ENCODE measurements around the gene CUX1.

- no peak for TF ChIP-seq CREB5 (CRISPR knock-in tag; IDR thresholded peaks at IDR 0.05; ENCODE audit: low read depth)
- TF ChIP-seq OSR1 (CRISPR knock-in tag; IDR thresholded peaks at IDR 0.05): no peak
Measured at GRCh38 chr7:101970801-101971200, 153.4 kb downstream of the CUX1 start.

Measured in SK-N-SH treated with all-trans-retinoic acid at 6 μM for 48 hours (cell line).